ENCODE data around the gene EXOC2. TPM values are rescaled to one million over a fixed set of nuclear protein-coding genes. Genes with fewer than 3 reads are reported as not detected.

Gene EXOC2
- total and polyA plus RNA-seq, 2 of the 13 experiments (the other 11 are each of a cell fraction or from before 2014, with no cell fraction given), result 12.6 to 22.9 TPM

DNA sequence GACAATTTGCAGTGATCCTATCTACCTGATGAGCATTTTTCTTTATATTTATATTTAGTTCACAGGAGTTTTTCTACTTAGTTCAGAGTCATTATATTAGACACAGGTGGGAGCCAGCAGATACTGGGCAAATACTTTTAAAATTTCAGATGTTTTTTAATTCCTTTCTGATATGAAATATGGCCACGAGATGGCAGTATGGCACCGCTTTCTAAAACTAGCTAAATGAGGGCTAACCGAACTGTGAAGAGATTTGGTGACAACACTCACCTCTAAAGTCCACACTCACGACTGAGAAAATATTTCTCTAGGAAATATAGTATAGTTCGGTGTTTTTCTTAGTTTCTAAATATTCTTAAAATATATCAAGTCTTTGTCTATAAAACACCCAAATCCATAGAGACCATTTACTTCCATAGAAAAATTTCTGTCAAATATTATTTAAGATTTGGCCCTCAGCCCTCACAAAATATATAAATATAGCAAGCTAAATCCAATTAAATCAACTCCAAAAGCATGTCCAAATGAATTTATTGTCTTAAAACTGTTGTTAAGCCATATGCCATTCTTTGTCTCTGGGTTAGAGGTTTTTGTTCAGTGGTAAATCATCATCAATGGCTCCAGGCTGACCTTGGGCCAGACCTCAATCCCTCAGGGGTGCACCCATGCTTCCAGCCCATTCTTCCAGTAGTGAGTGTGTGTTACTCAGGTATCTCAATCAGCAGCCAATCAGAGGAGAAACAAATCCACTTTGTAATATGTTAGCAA is 99.6 kb downstream of the EXOC2 start:
- Histone ChIP-seq H3K27ac (ENCODE audit: extremely low read length, insufficient read depth, low read length) (no peak overlapping the region), H2AFZ (ENCODE audit: low read length) (no peak overlapping the region), H3K4me1 (ENCODE audit: insufficient read depth, low read length) (no peaks in the 10 kb centered on the region), H3K36me3 (replicated peaks in 1 of 2; ENCODE audit: control insufficient read depth in 1 of 2, insufficient read depth in 2 of 2, low read length in 2 of 2) (peaks cover 1 to 38% of the 10 kb centered on the region in 2 experiments; a peak in 4 of 5 replicates), H3K9me3 (ENCODE audit: low read length) (no peaks in the 10 kb centered on the region), H3K4me2 (ENCODE audit: low read depth, low read length) (no peak overlapping the region), H3K9ac (ENCODE audit: insufficient read depth, low read depth, low read length) (no peak overlapping the region), H3K4me3 (replicated peaks in 1 of 3; ENCODE audit: insufficient read depth in 1 of 3, low read depth in 2 of 3, low read length in 3 of 3) (no peak overlapping the region), H3K27me3 (ENCODE audit: control insufficient read depth in 1 of 2, insufficient read depth in 2 of 2, low read length in 2 of 2) (no peaks in the 10 kb centered on the region), H3K79me2 (ENCODE audit: insufficient read depth, low read length) (no peaks in the 10 kb centered on the region), H4K20me1 (ENCODE audit: insufficient read depth, low read length) (no peaks in the 10 kb centered on the region)
- peak; percentile 84 for FAIRE-seq
- ChIA-PET POLR2A (no interaction called here), CTCF (ENCODE audit: low intra/inter-chr PET ratio, low total read pairs) (interaction anchor here (0.7 to 2.7 kb wide), 8 partner anchors 108 to 843 kb away, joined by 3 to 22 read pairs (median 4); no protein-coding TSS in a partner anchor)
- in situ Hi-C loops (cut with HindIII; ENCODE audit: extremely low pct_ligation_motif_present, low pct_unique_long_range_greater_than_20kb) (loop anchor here (10.0 kb wide), 1 partner anchor 801 kb away; no protein-coding TSS in a partner anchor), intact Hi-C loops (cut with micrococcal nuclease; ENCODE audit: unreplicated experiment) (loop anchor here (1.0 to 2.0 kb wide), 5 partner anchors 129 to 843 kb away; no protein-coding TSS in a partner anchor)
- 16% methylated on average over 5 of the region's 5 CpGs for WGBS (ENCODE audit: low lambda C conversion rate)
- peak; percentile 66 for ATAC-seq
- no TSS peak for BruUV-seq (replicated peaks)
- peak; percentile 56 for DNase-seq (ENCODE audit: low spot score)
- TF ChIP-seq ZNF331 (CRISPR knock-in tag; IDR thresholded peaks at IDR 0.05), result no peak
- no peak for TF ChIP-seq ZNF543 (CRISPR knock-in tag; IDR thresholded peaks at IDR 0.05)
- TF ChIP-seq, protein P1, sequence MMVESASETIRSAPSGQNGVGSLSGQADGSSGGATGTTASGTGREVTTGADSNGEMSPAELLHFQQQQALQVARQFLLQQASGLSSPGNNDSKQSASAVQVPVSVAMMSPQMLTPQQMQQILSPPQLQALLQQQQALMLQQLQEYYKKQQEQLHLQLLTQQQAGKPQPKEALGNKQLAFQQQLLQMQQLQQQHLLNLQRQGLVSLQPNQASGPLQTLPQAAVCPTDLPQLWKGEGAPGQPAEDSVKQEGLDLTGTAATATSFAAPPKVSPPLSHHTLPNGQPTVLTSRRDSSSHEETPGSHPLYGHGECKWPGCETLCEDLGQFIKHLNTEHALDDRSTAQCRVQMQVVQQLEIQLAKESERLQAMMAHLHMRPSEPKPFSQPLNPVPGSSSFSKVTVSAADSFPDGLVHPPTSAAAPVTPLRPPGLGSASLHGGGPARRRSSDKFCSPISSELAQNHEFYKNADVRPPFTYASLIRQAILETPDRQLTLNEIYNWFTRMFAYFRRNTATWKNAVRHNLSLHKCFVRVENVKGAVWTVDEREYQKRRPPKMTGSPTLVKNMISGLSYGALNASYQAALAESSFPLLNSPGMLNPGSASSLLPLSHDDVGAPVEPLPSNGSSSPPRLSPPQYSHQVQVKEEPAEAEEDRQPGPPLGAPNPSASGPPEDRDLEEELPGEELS (CRISPR knock-in tag; IDR thresholded peaks at IDR 0.05), result no peak
- TF ChIP-seq ARHGAP35 (CRISPR knock-in tag; IDR thresholded peaks at IDR 0.05; ENCODE audit: borderline replicate concordance), result no peak
- no peak for TF ChIP-seq NFYC (CRISPR knock-in tag; IDR thresholded peaks at IDR 0.05)
- TF ChIP-seq, protein P2, sequence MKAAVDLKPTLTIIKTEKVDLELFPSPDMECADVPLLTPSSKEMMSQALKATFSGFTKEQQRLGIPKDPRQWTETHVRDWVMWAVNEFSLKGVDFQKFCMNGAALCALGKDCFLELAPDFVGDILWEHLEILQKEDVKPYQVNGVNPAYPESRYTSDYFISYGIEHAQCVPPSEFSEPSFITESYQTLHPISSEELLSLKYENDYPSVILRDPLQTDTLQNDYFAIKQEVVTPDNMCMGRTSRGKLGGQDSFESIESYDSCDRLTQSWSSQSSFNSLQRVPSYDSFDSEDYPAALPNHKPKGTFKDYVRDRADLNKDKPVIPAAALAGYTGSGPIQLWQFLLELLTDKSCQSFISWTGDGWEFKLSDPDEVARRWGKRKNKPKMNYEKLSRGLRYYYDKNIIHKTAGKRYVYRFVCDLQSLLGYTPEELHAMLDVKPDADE (CRISPR knock-in tag; IDR thresholded peaks at IDR 0.05), result no peak
- TF ChIP-seq ZNF549 (CRISPR knock-in tag; IDR thresholded peaks at IDR 0.05), result no peak
- no peak for TF ChIP-seq GATAD1 (CRISPR knock-in tag; IDR thresholded peaks at IDR 0.05)
- TF ChIP-seq ZNF33B (CRISPR knock-in tag; IDR thresholded peaks at IDR 0.05), result no peak
- TF ChIP-seq TMF1 (CRISPR knock-in tag; IDR thresholded peaks at IDR 0.05; ENCODE audit: low read depth), result no peak
- TF ChIP-seq ZNF44 (CRISPR knock-in tag; IDR thresholded peaks at IDR 0.05), result no peak
- no peak for TF ChIP-seq TOPORS (CRISPR knock-in tag; IDR thresholded peaks at IDR 0.05)
- no peak for TF ChIP-seq ZNF143 (CRISPR knock-in tag; IDR thresholded peaks at IDR 0.05)
- 0 out of 2 replicates have a peak, but pooled peaks have one; percentile 11 for TF ChIP-seq ZNF878 (CRISPR knock-in tag; IDR thresholded peaks at IDR 0.05)
- peak; percentile 56; the same call in 1 of the 2 replicates for TF ChIP-seq RAD21 (CRISPR knock-in tag; IDR thresholded peaks at IDR 0.05)
- TF ChIP-seq, protein P3, sequence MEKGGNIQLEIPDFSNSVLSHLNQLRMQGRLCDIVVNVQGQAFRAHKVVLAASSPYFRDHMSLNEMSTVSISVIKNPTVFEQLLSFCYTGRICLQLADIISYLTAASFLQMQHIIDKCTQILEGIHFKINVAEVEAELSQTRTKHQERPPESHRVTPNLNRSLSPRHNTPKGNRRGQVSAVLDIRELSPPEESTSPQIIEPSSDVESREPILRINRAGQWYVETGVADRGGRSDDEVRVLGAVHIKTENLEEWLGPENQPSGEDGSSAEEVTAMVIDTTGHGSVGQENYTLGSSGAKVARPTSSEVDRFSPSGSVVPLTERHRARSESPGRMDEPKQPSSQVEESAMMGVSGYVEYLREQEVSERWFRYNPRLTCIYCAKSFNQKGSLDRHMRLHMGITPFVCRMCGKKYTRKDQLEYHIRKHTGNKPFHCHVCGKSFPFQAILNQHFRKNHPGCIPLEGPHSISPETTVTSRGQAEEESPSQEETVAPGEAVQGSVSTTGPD (CRISPR knock-in tag; IDR thresholded peaks at IDR 0.05), result no peak
- 0 out of 2 replicates have a peak, but pooled peaks have one; percentile 16 for TF ChIP-seq KAT8 (CRISPR knock-in tag; IDR thresholded peaks at IDR 0.05)
- TF ChIP-seq, protein P4, sequence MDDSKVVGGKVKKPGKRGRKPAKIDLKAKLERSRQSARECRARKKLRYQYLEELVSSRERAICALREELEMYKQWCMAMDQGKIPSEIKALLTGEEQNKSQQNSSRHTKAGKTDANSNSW (CRISPR knock-in tag; IDR thresholded peaks at IDR 0.05; ENCODE audit: borderline replicate concordance), result no peak
- no peak for TF ChIP-seq SP2 (CRISPR knock-in tag; IDR thresholded peaks at IDR 0.05)

All from HepG2 (cell line).